HG03432 (cell line): ENCODE results near the gene OR5B17.
"Not testable (repeated sequence)": the region's sequence is repeated elsewhere in the genome, so short reads cannot be mapped to it uniquely, and the experiment has no call there.

Experiments used
- ATAC-seq: cut with Tn5 transposase; IDR thresholded peaks from one replicate; pipeline ENCODE4 v1.9.1; 2021; ENCODE audit warnings: mild to moderate bottlenecking, moderate library complexity; ENCODE audit not compliant: unreplicated experiment

Gene OR5B17

DNA sequence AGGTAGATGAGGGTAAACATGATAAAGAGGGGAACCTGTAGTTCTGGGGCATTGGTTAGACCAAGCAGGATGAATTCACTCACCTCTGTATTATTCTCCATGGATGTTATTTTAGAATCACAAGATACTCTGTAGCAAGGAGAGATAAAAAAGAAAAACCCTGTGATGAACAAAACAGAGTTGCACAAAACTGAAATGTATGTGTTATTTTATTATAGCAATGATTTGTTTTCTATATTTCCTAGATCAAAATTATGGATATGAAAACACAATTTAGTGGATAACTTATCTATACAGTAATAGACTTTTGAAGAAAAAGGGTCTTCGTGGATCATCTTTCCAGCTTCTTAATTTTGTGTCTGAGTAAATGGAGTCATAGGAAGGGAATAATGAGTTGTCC is at the start of gene OR5B17:
Gene OR5B17 (minus strand): TSS at position 101 of the 400 bp plus-strand sequence. CDS start 0 bp downstream, at position 101.
- ATAC-seq: no peak

DNA sequence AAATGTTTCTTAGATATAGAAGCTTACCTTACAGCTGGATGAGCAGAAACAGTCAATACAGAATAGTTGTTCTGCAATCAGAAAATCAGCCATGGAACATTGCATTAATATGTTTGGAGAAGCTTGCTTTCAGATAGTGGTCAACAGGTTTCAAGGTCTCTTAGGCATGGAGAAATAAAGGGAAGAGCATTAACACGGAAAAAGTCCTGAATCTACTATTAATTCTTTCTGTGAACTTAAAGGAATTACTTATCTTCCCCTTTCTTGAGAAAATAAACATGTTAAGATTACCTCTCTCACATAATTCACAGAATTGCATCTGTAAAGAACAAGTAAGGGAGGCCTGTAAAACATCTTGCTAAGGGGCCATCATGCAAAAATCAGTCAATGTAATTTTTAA is 47.9 kb upstream of the OR5B17 start, which contains the start of gene OR5B3:
Gene OR5B3 (minus strand): TSS at position 101 of the 400 bp plus-strand sequence. CDS start 3,465 bp downstream, outside the sequence.
- no peak for ATAC-seq

DNA sequence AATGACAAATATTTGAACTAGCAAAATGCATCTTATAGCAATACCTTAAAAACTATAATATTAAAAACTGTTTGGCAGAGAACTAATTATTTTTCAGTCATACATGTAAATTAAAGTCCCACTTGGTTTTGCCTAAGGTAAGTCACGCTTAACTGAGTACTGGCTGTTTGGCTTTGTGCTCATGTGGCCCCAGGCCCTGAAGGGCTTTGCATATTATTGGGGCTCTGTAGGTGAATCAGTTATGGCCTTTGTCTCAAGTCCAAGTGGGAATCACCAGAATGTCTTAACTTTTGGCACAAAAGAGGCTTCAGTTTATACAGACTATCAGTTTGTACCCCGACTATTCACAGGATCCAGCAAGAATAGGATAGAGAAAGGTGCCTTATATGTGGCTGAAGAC is 40.8 kb upstream of the OR5B17 start:
- not testable (repeated sequence) for ATAC-seq

DNA sequence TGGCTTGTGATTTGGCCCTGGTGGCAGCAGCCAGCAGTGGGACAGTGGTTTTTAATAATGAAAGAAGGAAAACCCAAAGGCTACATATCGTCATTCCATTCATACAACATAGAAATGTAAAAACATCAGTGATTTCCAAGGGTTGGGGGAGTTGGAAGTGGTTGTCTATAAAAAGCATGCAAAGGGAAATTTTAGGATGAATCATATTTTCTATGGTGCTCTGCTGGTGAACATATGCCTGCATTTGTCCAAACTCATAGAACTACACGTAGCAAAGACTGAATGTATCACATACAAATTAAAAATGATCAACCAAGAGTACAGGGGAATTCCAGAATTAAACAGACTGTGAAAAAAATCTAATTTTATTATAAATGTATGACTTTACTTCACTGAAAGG is 36.7 kb upstream of the OR5B17 start:
- ATAC-seq: no peak

DNA sequence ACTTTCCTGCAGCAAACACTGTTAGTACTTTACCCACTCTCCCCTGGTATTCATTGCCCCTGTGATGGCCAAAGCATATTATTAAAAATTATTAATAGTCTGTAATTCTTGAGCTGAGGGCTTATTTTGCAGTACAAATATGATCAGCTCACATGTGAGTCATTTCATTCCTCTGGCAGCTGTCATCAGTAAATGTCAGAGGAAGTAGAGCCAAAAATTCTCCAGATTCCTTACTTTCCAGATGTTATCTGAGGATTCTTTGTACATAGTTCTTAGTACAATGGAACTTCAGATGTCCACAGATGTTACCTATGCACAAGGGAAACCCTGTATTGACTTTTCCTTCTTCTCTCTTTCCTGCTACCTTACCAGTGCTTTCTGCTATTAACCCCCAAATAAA is 35.3 kb upstream of the OR5B17 start:
- ATAC-seq: no peak

DNA sequence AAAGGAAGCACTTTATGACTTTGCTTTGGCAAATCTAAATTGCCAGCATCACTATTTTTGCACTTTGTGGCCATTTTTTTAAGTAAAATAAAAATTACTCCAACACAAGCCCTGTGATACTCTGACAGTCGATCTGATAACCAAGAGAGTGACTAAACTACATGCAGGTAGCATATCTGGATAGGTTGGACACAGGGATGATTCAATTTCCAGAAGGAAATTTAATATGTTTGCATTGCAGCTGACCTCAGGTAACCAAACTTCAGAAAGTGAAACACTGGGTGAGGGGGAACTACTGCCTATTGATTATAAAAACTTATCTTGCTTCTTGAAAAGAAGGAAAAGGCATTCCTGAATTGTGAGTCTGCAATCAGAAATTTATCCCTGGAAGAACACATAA is 33.9 kb upstream of the OR5B17 start:
- no peak for ATAC-seq

DNA sequence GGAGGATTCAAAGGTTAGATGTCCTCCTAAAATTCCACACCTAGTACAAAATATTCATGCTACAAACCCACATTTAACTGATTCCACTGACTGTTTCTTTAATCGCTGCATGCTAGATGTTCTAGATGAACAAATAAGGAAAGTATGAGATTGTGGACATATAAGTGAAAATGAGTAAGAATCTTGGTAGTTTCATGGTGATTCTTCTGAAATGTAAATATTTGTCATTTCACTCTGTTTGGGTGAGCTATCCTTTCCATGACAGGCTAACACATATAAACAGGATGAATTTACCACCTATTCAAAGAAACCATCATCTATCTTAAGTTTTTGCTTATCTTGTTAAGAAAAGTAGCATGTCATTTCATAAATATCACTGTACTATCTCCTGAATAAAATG is 33.0 kb upstream of the OR5B17 start:
- no peak for ATAC-seq

DNA sequence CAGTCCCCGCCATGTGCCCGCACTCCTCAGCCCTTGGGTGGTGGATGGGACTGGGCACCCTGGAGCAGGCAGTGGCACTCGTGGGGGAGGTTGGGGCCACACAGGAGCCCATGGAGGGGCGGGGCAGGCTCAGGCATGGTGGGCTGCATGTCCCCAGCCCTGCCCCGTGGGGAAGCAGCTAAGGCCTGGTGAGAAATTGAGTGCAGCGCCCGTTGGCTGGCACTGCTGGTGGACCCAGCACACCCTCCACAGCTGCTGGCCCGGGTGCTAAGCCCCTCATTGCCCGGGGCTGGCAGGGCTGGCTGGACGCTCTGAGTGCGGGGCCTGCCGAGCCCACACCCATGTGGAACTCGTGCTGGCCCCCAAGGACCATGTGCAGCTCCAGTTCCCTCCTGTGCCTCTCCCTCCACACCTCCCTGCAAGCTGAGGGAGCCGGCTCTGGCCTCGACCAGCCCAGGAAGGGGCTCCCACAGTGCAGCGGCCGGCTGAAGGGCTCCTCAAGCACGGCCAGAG is 31.7 kb upstream of the OR5B17 start:
- no peak for ATAC-seq

DNA sequence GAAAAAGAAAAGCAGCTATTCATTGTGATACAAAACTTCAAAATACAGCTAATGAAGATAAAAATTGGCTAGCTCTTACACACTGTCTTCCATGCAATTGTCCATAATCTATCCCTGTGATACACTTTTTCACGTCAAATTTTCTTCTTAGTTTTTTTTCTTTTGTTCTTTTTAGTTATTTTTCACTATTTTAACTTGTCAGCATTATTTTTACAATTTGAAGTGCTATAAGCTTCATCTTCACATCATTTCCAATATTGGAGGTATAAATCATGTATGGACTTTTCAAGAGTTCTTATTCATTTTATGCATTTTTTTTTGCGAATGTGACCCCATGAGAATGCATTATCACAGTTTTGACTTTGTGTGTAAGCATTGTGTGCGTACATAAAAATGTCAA is 4.1 kb downstream of the OR5B17 start:
- ATAC-seq: no peak

DNA sequence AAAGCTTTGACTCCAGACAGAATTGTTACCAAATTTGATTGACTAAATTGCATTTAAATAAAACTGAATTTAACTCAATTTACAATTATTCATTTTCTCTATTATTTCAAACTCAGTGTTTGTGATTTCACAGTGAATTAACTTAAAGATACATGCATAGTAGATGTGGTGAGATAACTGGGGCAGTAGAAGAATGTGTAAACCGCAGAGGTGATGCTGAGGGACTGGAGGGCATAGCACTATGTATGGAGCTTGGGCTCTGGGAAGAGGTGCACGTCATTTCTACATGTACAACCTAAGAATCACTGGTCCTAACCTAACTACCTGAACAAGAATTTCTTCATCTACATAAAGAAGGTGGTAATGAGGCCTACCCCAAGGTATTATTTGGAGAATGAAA is 13.7 kb downstream of the OR5B17 start:
- ATAC-seq: no peak

DNA sequence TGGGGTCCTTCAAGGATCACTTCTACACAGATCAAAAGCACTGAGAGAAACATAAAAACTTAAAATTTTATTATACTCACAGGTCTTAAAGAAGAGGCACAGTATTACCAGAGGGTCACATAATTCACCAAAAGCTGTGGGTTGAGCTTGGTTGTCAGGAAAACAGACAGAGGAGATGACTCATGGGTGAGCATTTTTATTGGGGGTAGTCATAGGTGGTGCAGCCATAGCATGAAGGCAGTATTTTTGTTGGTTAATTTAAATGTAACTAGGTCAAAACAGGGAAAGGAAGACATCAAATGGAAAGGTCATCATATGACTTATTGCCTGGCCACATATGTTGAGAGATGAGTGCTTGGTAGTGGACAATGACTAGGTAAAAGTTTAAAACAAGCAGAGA is 24.2 kb downstream of the OR5B17 start:
- ATAC-seq: no peak

DNA sequence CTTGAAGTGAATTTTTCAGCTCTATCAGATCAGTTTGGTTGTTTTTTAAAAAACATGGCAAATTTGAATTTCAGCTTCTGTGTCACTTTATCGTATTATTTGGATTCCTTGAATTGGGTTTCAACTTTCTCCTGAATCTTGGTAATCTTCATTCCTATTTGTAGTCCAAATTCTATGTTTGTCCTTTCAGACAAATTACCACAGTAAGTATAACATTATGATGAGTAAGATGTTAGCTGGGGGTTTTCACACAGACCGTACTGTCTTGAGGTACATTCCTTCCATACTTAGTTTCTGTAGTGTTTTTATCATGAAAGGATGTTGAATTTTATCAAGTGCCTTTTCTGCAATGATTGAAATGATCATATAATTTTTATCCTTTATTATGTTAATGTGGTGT is 28.0 kb downstream of the OR5B17 start:
- no peak for ATAC-seq

DNA sequence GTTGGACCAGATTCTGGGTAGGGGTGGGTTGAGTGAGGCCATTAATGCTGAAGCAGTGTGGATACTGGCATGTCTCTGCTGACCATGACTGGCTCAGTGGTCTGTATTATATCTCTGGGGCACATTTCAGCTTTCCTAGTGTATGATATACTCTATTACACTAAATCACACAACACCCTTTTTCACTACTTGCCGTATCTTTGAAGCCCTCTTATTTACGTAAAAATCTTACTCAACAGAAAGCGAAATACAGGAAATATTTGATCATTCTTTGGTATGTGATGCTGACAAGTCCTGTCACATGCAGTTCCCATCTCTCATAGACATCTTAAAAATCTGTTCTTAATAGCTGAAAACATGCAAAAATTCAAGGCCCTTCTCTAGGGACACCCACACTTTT is 40.3 kb downstream of the OR5B17 start:
- no peak for ATAC-seq

DNA sequence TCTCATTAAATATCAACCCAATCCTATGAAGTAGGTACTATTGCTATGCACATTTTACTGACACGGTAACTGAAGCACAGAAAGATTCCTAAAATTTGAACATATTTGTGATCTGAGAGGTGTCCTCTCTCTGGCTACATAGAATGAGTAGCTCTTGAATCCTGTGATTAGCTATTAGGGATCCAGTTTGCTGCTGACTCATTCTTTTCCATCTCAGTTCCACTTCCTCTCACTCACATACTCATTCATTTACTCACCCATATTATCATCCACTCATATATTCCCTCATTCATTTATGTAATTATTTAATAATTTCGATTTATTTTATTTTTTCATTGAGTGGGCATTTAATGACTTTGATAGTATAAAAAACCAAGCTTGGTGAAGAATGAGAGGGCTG is 42.7 kb downstream of the OR5B17 start:
- no peak for ATAC-seq
